Muscle layer of colon (tissue), 2 donors: Measurements from ENCODE around the gene FOLR1.

Source experiments
- H3K27ac ChIP-seq: one replicate; pipeline ENCODE4 v1.7.0; 2013; ENCODE audit warnings: low read depth, mild to moderate bottlenecking, low read length, moderate library complexity
- H3K27me3 ChIP-seq, 2 donors: one replicate each; pipeline ENCODE4 v1.7.0; 2013; ENCODE audit warnings: low read length in 2 of 2, mild to moderate bottlenecking in 2 of 2; ENCODE audit not compliant: insufficient read depth in 2 of 2, control insufficient read depth in 1 of 2
- H3K36me3 ChIP-seq: one replicate; pipeline ENCODE4 v1.7.0; 2013; ENCODE audit warnings: mild to moderate bottlenecking, low read length; ENCODE audit not compliant: insufficient read depth
- H3K4me1 ChIP-seq: one replicate; pipeline ENCODE4 v1.7.0; 2013; ENCODE audit warnings: mild to moderate bottlenecking, low read length; ENCODE audit not compliant: insufficient read depth
- H3K4me3 ChIP-seq, 2 donors: one replicate each; pipeline ENCODE4 v1.7.0; 2013; ENCODE audit warnings: low read length in 2 of 2, low read depth in 1 of 2, mild to moderate bottlenecking in 1 of 2, moderate library complexity in 1 of 2
- H3K9ac ChIP-seq: one replicate; pipeline ENCODE4 v1.7.0; 2013; ENCODE audit warnings: low read length
- H3K9me3 ChIP-seq: one replicate; pipeline ENCODE4 v1.7.0; 2013; ENCODE audit warnings: mild to moderate bottlenecking, low read length
- donor health status: abdominal sarcoma.
- donor health status: Adenocarcinoma of cecum.

The FOLR1 gene

GRCh38 chr11:72239313-72239848, 47.4 kb downstream of the FOLR1 start:
- peak overlapping the region; percentile 57 for H3K27ac ChIP-seq
- peaks cover 20 to 35% of the 10 kb centered on the region in 2 donors for H3K27me3 ChIP-seq
- peaks cover 32% of the 10 kb centered on the region for H3K36me3 ChIP-seq
- H3K9ac ChIP-seq: peak overlapping the region; percentile 53
- peaks cover 50% of the 10 kb centered on the region for H3K4me1 ChIP-seq
- peak overlapping the region; percentile 21 to 58 for H3K4me3 ChIP-seq
- H3K9me3 ChIP-seq: no peaks in the 10 kb centered on the region

GRCh38 chr11:72239849-72240460, 48.0 kb downstream of the FOLR1 start:
- Histone ChIP-seq H3K4me3 (peak overlapping the region; percentile 21 to 45), H3K27me3 (peaks cover 25 to 41% of the 10 kb centered on the region in 2 donors), H3K27ac (no peak overlapping the region), H3K36me3 (peaks cover 26% of the 10 kb centered on the region), H3K9ac (no peak overlapping the region), H3K4me1 (peaks cover 50% of the 10 kb centered on the region), H3K9me3 (no peaks in the 10 kb centered on the region)

GRCh38 chr11:72240461-72241290, 48.7 kb downstream of the FOLR1 start:
- H3K27ac ChIP-seq: no peak overlapping the region
- H3K9me3 ChIP-seq: no peaks in the 10 kb centered on the region
- H3K4me3 ChIP-seq: peak overlapping the region in 1 of 2 donors; percentile 45
- peaks cover 45% of the 10 kb centered on the region for H3K4me1 ChIP-seq
- peaks cover 32 to 48% of the 10 kb centered on the region in 2 donors for H3K27me3 ChIP-seq
- H3K36me3 ChIP-seq: peaks cover 19% of the 10 kb centered on the region
- H3K9ac ChIP-seq: no peak overlapping the region

GRCh38 chr11:72241291-72241781, 49.4 kb downstream of the FOLR1 start:
- H3K36me3 ChIP-seq: peaks cover 14% of the 10 kb centered on the region
- no peak overlapping the region for H3K27ac ChIP-seq
- H3K27me3 ChIP-seq: peaks cover 35 to 51% of the 10 kb centered on the region in 2 donors
- no peak overlapping the region for H3K9ac ChIP-seq
- no peak overlapping the region for H3K4me3 ChIP-seq
- no peaks in the 10 kb centered on the region for H3K9me3 ChIP-seq
- H3K4me1 ChIP-seq: peaks cover 41% of the 10 kb centered on the region

GRCh38 chr11:72242141-72242540, 50.2 kb downstream of the FOLR1 start:
- no peak overlapping the region for H3K27ac ChIP-seq
- H3K9me3 ChIP-seq: no peaks in the 10 kb centered on the region
- H3K4me3 ChIP-seq: no peak overlapping the region
- peaks cover 33% of the 10 kb centered on the region for H3K4me1 ChIP-seq
- H3K36me3 ChIP-seq: peaks cover 6% of the 10 kb centered on the region
- H3K27me3 ChIP-seq: peaks cover 40 to 59% of the 10 kb centered on the region in 2 donors
- no peak overlapping the region for H3K9ac ChIP-seq

GRCh38 chr11:72243173-72244059, 51.5 kb downstream of the FOLR1 start:
- no peak overlapping the region for H3K4me3 ChIP-seq
- no peaks in the 10 kb centered on the region for H3K36me3 ChIP-seq
- H3K9me3 ChIP-seq: no peaks in the 10 kb centered on the region
- H3K4me1 ChIP-seq: peaks cover 21% of the 10 kb centered on the region
- no peak overlapping the region for H3K27ac ChIP-seq
- peaks cover 40 to 61% of the 10 kb centered on the region in 2 donors for H3K27me3 ChIP-seq
- no peak overlapping the region for H3K9ac ChIP-seq

- no peak within 1 kb of the TSS for H3K27ac ChIP-seq
- no peaks in the 10 kb centered on the region for H3K9me3 ChIP-seq
- no peaks in the 10 kb centered on the region for H3K36me3 ChIP-seq
- H3K4me3 ChIP-seq: no peak within 1 kb of the TSS
- peaks cover 15% of the 10 kb centered on the region for H3K4me1 ChIP-seq
- H3K9ac ChIP-seq: no peak within 1 kb of the TSS
- peaks cover 40 to 61% of the 10 kb centered on the region in 2 donors for H3K27me3 ChIP-seq
These were observed 52.1 kb downstream of the FOLR1 start, which contains the start of gene PHOX2A for GRCh38 chr11:72244060-72244360. TSS of gene PHOX2A (minus strand) at chr11:72244176. CDS start at chr11:72244004, 172 bp downstream.

- no peaks in the 10 kb centered on the region for H3K36me3 ChIP-seq
- H3K27me3 ChIP-seq: peaks cover 40 to 61% of the 10 kb centered on the region in 2 donors
- H3K27ac ChIP-seq: no peak overlapping the region
- H3K4me3 ChIP-seq: no peak overlapping the region
- peaks cover 9% of the 10 kb centered on the region for H3K4me1 ChIP-seq
- H3K9ac ChIP-seq: no peak overlapping the region
- no peaks in the 10 kb centered on the region for H3K9me3 ChIP-seq
These were observed 52.7 kb downstream of the FOLR1 start for GRCh38 chr11:72244361-72245262.

- no peaks in the 10 kb centered on the region for H3K36me3 ChIP-seq
- H3K27me3 ChIP-seq: peaks cover 40 to 61% of the 10 kb centered on the region in 2 donors
These were observed 53.4 kb downstream of the FOLR1 start for GRCh38 chr11:72245263-72245816.

More at GRCh38 chr11:72245263-72245816, 53.4 kb downstream of the FOLR1 start:
- Histone ChIP-seq H3K4me1 (peaks cover 6% of the 10 kb centered on the region), H3K4me3 (no peak overlapping the region), H3K27ac (no peak overlapping the region), H3K9me3 (no peaks in the 10 kb centered on the region), H3K9ac (no peak overlapping the region)
